HG03280 (cell line): ENCODE results near the gene KPNA1.

Source experiments
- ATAC-seq: cut with Tn5 transposase; IDR thresholded peaks from one replicate; pipeline ENCODE4 v1.9.1; 2021; ENCODE audit warnings: mild to moderate bottlenecking, moderate library complexity; ENCODE audit not compliant: unreplicated experiment

Gene KPNA1

DNA sequence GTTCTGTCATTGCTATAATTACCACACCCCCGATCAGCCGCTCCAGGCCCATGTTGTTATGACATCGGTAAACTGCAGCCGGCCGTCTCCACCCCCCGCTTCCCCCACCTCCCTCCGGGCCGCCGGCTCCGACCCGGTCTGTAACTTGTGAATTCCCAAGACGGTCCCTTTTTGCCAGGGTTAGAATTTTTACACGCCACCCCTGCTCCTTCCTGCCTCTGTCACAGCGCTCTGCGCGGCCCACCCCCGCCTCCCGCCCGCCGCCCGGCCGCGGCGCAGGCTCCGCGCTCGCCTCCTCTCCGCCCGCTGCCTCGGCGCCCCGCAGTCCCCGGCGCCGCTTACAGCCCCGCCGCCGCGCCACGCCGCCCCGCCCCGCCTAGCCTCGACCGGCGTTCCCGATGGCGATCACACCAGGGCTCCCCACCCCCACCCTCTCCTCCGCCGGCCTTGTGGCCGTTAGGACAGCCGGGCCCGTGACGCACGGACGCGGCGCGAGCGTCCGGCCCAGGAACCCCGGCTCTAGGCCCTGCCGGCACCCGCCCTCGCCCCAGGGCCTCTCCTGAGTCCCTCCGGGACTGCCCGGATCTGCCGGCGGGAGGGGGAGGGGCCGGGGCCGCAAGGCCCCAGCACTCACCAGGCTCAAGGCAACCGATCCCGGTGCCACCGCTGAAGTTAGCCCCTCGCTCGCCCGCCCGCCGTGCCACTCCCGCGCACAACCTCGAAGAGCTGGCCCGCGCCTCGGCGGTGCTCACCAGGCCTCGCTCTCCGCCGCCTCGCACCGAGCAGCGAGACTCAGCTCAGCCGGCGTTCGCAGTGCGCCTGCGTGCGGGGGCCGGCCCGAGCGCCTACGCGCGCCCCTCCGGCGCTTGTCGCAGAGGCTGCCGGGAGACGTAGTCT, at the start of gene KPNA1:
KPNA1 (minus strand) TSS at position 817 of the 897 bp plus-strand sequence. CDS start 18,374 bp downstream, outside the sequence.
- peak; percentile 90 for ATAC-seq

DNA sequence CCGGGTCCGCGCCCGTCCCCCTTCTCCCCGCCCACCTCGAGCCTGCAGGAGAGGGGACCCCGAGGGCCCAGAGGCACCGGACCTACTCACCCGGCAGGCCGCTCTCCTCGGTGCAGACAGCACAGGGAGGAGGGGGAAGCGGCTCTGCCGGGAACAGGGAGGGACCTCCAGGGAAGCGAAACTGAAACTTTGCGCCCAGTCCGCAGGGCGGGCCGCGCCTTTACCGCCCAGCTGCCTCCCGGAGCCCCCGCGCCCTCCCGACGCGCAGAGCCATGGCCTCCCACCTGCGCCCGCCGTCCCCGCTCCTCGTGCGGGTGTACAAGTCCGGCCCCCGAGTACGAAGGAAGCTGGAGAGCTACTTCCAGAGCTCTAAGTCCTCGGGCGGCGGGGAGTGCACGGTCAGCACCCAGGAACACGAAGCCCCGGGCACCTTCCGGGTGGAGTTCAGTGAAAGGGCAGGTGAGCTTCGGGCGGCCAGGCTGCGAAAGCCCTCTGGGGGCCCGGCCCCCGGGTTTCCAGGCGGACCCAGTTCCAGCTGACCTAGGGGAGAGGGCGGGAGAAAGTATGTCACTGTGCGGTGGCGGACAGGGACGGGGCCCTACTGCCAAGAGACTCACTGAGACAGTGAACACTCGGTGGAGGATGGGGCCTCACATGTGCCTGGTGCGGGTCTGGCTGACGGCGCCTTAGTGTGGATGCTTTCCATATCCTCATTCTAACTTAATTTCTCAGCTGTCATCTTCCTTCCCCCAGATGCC, 49.6 kb upstream of the KPNA1 start, which contains the start of the genes DTX3L and PARP9:
DTX3L (plus strand) TSS at position 184 of the 758 bp plus-strand sequence; CDS start at position 273, 89 bp downstream.
PARP9 (minus strand) TSS at position 146 of the 758 bp plus-strand sequence. CDS start 4,680 bp downstream, outside the sequence.
- peak; percentile 67 for ATAC-seq

DNA sequence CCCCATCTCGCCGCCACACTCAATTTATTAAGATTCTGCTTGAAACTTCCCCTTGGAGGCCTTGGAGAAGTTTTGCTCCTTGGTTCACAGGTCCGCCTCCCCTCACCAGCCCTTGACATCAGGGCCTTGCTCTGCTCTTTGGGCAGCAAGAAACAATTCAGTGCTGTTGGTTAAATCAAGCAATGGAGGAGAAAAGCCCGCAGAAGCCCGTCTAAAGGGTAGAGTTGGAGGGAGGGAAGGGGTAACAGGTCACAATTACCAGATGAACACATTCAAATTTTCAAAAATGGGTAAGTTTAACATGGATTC, 48.9 kb upstream of the KPNA1 start:
- no peak for ATAC-seq

DNA sequence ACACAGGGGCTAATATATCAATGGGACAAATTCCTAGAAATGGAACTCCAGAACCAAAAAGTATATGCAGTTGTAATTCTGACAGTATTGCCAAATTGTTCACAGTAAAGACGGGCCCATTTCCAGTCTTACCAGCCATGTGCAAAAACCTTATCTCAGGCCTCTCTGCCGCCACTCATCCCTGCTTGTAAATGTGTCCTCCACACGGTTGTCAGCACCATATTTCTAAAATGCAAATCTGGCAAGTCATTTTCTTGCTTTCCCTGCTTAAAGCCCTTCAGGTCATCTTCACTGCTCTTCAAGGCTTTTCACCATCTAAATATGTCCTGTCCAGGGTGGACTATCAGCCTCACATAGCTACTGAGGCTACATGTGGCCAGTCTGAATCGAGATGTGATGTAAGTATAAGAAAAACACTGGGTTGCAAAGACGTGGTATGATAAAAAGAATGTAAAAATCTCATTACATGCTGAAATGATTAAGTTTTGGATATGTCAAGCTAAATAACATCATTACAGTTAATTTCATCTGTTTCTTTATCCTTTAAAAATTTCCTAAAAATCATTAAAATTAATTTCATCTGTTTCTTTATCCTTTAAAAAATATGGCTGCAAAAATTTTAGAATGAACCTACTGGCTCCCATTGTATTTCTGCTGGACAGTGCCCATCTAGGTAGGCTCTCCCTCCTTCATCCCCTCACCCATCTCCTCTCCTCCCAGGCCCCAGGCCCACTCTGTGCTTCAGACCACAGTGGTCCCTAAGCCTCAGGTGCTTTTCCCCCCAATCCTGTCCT, 48.4 kb upstream of the KPNA1 start:
- no peak for ATAC-seq

DNA sequence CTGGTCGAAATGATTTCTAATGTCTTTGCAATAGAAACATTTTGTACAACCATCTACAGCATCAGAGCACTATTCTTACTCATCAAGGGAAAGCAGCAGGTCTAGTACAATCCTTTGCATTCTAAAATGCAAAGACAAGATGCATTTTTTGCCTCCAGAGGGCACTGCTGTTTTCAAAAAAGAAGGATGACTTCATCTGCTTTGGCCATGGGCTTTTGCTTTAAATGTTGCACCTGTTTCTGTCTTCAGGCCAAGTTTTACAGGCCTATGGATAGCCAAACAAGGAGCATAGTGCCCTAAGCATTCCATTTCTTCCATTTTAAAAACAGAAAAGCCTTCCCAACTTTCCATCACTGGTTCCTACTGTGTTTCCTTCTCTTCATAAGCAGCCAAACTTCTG, 45.9 kb upstream of the KPNA1 start:
- no peak for ATAC-seq

DNA sequence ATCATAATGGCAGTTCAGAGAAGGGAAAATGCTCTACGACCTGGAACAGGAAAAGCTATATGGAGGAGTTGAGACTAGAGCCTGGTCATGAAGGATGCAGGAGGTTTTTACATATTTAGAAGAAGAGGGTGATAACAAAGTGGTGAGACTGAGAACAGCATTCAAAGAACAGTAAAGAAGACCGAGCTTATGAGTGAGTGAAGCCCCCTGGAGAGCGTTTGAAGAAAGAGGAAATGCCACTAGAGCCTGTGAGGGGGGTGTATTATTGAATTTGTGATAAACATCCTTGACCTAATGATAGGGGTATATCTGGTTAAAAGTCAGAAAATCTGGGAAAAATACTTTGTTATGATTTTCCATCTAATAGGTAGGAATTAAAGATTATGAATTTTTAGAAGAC, 45.2 kb upstream of the KPNA1 start:
- ATAC-seq = no peak

DNA sequence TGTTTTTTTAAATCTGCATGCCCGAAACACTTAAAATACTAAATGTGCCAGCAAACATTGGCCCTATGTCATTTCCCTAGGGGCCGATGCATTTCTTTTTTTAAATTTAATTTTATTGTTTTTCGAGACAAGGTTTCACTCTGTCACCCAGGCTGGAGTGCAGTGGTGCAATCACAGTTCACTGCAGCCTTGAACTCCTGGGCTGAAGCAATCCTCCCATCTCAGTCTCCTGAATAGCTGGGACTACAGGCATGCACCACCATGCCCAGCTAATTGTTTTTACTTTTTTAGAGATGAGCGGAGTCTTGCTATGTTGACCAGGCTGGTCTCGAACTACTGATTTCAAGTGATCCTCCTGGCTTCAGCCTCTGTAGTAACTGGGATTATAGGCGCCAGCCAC, 43.9 kb upstream of the KPNA1 start:
- no peak for ATAC-seq

DNA sequence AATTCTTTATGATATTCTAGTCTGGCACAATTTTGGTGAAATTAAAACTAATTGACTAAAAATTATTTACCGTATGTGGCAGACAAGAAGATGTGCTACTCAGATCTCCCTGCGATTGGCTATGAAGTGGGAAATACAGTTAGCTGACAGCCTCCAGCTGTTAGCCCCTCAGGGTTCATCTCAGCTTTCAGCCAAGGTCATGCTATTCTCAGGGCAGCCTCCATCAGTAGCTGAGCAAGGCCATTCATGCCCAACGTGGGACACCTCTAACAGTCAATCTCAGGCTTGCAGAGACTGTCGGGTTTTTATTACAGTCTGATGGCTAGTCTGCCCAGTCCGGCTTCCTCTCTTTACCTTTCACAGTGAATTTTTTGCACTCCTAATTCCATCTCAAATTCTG, 42.6 kb upstream of the KPNA1 start:
- ATAC-seq = no peak

DNA sequence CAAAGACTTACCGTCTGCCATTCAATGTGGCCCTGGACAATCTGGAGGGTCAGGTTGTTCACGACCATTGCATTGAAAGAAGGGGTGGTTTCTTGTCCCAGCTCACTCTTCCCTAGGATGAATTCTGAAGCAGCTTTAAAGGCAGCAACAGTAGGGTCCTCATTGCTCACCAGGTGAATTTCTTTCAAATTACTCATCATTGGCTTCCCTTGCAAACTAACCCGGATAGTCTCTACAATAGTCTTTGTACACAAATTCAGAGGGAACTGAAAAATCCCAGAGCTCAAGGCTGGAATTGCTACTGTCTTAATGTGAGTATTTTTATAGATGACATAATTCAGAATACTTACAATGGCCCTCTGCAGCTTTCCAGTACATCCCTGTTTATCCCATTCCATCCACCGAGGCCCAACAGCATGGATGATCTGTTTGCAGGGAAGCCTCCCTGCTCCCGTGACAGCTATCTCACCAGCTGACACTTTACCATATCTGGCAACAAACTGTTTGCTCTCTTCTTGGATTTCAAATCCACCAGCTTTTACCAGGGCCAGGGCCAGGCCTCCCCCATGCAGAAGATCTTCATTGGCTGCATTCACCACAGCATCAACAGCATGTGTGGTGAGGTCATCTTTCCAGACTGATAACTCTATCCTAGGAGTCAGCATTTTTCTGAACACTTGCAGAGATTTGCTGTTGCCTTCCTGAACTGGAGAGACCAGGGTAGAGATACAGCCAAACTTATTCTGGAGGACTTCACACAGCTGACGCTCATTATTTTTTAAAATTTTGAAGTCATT, 40.7 kb upstream of the KPNA1 start:
- ATAC-seq = no peak

DNA sequence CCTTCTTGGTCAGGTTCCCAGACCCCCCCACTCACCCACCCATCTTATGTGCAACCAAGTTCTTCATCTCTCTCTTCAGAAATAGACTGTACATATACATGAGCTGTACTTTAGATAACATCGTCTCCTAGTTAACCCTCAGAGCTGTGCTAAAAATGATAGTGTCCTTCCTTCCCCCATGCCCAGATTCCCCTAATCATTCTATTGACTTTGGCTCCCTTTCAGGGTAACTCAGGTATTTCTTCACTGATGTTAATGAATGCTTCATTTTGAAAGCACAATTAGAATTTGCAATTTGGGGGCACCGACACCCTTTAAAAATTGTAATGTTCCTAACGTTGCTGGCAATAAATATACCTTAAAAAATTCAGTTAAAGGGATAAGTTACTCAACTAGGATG, 38.4 kb upstream of the KPNA1 start:
- no peak for ATAC-seq

DNA sequence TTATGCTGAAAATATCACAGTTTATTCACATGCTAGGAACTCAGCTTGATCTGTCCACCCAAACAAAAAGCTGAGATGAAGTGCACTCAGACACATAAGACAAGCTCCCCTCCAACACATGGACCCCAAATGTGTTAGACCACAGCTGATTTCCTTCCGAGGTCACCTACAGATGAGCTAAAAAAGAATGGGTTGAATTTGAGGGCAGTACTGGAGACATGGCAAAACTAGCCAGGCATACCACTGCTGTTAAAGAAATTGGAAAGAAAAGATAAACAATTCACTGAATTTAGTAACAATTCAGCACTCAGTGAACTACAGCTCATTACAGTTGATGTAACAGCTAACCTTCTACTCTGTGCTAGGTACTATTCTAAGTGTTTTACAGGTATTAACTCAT, 33.9 kb upstream of the KPNA1 start:
- no peak for ATAC-seq

DNA sequence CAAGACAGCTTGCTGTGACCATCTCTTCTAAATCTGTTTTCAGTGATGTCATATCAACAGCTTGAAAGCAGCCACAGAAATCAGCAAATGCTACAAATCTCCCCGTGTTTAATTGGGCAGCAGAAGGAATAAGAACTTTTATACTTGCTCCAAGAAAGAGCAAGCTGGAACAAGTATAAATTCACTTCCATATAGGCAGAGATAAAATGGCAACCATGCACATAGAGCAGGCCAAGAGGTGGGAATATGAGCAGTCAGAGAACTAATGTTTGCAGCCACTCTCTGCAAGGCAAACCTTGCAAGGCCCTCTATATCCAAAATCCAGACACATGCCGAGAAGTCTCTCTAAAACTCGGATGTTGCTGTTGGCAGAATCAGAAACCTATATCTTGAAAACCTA, 33.3 kb upstream of the KPNA1 start:
- ATAC-seq = no peak

DNA sequence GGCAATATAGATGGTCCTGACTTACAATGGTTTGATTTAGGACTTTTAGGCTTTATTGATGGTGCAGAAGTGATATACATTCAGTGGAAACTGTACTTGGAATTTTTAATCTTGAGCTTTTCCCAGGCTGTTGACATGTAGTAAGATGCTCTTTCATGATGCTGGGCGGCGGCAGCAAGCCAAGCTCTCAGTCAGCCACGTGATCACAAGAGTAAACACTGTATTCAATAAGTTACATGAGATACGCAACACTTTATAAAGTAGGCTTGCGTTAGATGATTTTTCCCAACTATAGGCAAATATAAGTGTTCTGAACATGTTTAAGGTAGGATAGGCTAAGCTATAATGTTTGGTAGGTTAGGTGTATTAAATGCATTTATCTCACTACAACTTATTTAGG, 31.4 kb upstream of the KPNA1 start:
- no peak for ATAC-seq

DNA sequence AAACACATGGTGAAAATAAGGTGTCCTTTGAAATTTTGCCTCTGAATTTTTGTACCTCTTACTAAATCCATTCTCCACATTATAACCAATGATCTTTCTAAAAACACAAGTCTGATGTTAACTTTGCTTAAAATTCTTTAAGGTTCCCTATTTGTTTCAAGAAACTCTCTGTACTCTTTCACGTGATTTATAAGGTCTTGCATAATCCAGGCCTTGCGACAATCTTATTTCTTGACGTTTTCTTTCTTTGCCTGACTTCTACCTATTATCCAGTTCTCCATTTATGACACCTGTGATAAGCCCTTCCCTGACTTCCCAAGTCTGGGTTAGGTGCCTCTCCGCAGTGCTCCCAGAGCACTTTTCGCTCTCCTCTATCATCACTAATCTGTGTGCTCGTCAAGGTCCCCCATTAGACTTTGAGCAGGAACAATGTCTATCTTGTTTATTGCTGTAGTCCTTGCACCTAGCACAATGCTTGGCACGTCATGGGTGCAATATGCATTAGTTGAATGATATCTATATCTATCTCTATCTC, 24.3 kb upstream of the KPNA1 start:
- ATAC-seq = no peak

DNA sequence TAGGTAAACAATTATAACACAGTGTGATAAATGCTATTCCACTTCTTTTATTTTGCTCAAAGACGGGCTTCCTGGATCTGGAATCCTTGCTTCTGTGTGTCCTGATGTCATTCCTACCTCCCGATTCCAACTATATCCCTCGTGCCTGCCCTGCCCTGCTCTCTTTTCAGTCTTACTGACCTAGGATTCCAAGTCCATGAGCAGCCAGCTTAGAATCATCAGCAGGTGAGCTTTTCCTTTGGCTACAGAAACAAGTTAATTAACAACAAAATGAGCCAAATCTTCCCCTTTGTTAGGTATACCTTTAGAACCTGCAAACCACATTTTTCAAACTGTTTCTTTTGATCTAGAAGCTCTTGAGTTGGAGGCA, 21.9 kb upstream of the KPNA1 start:
- no peak for ATAC-seq

DNA sequence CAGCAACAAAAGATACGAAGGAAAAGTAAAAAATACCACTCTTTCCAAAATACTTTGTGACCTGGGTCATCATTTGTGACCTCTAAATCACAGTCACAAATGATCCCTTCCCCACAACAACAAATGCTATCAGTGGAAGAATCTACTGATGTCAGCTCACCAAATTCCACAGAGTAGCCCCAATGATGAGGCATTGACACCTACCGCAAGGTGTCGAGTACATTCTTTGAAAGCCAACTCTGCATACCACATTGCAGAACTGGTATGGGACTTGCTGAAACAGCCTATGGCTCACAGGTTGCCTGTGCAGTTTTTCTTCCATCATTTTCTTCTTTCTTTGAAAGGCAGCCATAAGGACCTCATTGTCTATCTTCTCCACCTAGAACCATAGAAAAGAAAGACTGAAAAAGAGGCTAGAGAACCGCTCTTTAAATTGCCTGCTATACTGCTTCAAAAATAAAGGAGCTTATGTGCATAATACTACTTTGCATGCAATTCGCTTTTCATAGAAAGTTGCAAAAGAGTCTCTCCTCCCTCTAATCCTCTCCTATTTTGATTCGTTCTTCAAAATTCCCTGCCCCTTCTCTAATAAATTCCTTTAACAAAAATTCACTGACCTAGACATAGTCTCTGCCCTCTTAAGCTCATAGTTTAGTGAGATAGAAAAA, 21.4 kb upstream of the KPNA1 start:
- no peak for ATAC-seq

DNA sequence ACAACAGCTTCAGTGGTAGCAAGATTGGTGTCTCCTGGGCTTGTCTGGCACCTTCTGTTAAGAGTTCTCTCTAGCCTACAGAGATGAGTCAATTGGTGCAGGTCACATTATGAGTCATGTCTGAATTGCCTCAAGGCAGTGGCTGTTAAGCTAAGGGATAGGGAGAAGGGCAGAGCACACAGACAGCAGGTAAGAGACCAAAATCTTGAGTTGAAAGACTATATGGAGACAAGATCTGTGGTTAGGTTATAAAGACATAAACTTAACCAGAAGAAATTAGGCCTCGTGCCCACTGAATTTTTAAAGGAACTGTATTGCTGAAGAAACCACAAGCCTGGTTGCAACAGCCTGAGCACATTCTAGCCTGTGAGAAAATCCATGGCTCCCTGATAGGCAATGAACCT, 19.2 kb upstream of the KPNA1 start:
- peak; percentile 98 for ATAC-seq

DNA sequence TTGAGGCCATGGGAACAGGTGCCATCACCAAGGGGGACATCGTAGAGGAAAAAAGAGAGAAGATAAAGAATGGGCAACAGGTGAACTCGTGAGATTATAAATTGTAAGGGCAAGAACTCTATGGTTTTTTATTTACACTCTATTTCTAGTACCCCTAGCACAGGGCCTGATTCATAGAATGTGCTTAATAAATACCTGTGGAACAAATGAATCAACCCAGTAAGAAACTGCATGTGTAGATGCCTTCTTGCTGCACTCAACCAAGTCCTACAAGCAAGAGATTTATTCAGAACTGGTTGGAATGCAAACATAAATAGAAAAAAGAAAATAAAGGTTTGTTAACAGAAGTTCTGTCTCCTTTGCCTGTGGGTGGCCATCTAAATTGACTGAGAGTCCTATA, 18.7 kb upstream of the KPNA1 start:
- ATAC-seq = no peak

DNA sequence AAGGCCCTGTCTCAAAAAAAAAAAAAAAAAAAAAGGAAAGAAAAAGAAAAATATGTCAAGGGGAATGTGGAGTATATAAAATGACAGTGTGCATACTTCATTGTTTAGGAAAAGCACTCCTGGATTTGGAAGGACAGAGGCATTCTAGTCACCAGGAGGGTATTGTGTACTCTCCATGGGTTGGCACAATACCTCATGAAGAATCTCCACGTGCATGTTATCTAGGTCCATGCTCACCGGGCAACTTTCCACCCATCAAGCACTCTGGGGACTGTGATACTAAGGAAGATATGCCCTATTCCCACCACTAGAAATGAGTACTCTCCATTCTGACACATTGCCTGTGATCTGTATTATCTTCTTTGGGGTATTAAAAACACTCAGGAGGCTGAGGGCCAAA, 15.4 kb upstream of the KPNA1 start:
- ATAC-seq = no peak

DNA sequence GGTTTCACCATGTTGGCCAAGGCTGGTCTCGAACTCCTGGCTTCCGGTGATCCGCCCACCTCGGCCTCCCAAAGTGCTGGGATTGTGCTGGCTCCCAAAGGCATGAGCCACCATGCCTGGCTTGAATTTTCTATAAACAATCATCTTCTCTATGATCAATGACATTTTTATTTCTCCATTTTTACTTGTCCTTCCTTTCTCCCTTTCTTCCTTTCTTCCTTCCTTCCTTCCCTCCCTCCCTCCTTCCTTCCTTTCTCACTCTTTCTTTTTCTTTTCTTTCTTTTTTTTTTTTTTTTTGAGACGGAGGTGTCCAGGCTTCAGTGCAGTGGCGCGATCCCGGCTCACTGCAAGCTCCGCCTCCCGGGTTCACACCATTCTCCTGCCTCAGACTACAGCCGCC, 8.6 kb upstream of the KPNA1 start:
- ATAC-seq = no peak
